ENCODE data around the gene VCL.

GRCh38 chr10:74040200-74041126 lies 42.5 kb downstream of the VCL start:
- TF ChIP-seq POLR2A (IDR thresholded peaks at IDR 0.05) (no peak), CTCF (IDR thresholded peaks at IDR 0.05) (no peak), EP300 (IDR thresholded peaks at IDR 0.05) (no peak), POLR2AphosphoS5 (IDR thresholded peaks at IDR 0.05) (no peak)
